ENCODE measurements around the gene PRRT2.
A peak's percentile ranks its signal among the peaks of the same experiment; 100 is the strongest.
"Not testable (repeated sequence)": the region's sequence is repeated elsewhere in the genome, so short reads cannot be mapped to it uniquely, and the experiment has no call there.

PRRT2 gene

GRCh38 chr16:29812754-29813643 lies 1.0 kb downstream of the PRRT2 start:
- DNase-seq, result no peak

- no peak for DNase-seq
These were observed 1.9 kb downstream of the PRRT2 start for GRCh38 chr16:29813644-29814562.

GRCh38 chr16:29814592-29814991 lies 2.6 kb downstream of the PRRT2 start:
- no peak for DNase-seq

GRCh38 chr16:29815032-29815721 lies 3.2 kb downstream of the PRRT2 start:
- no peak for DNase-seq

GRCh38 chr16:29815793-29816693 lies 4.0 kb downstream of the PRRT2 start, which contains the start of gene PAGR1:
Gene PAGR1, plus strand, starts transcription at chr16:29816152. Its CDS starts 374 bp downstream, at chr16:29816526.
- DNase-seq, result peak; percentile 98 to 99

- DNase-seq, result peak; percentile 60 to 79
These were observed 4.9 kb downstream of the PRRT2 start for GRCh38 chr16:29816694-29817441.

GRCh38 chr16:29818082-29818481 lies 6.1 kb downstream of the PRRT2 start:
- no peak for DNase-seq

- no peak for DNase-seq
These were observed 7.5 kb downstream of the PRRT2 start for GRCh38 chr16:29819506-29819905.

GRCh38 chr16:29820271-29820701 lies 8.3 kb downstream of the PRRT2 start, which contains the start of gene MVP:
Gene MVP, plus strand, starts transcription at chr16:29820462. Its CDS starts 10,088 bp downstream, at chr16:29830550.
- peak; percentile 55 to 79 for DNase-seq

- DNase-seq, result peak; percentile 41 to 69
These were observed 9.0 kb downstream of the PRRT2 start for GRCh38 chr16:29820730-29821642.

- no peak for DNase-seq
These were observed 9.7 kb downstream of the PRRT2 start for GRCh38 chr16:29821643-29822115.

GRCh38 chr16:29824589-29825144 lies 12.7 kb downstream of the PRRT2 start:
- no peak for DNase-seq

- DNase-seq, result no peak
These were observed 13.4 kb downstream of the PRRT2 start for GRCh38 chr16:29825145-29826044.

GRCh38 chr16:29826342-29826695 lies 14.3 kb downstream of the PRRT2 start:
- DNase-seq, result no peak

- DNase-seq, result no peak
These were observed 18.8 kb downstream of the PRRT2 start for GRCh38 chr16:29830774-29831173.

GRCh38 chr16:29831490-29831889 lies 19.5 kb downstream of the PRRT2 start:
- DNase-seq, result no peak

- DNase-seq, result not testable (repeated sequence)
These were observed 21.2 kb downstream of the PRRT2 start for GRCh38 chr16:29833219-29833618.

GRCh38 chr16:29834079-29834478 lies 22.1 kb downstream of the PRRT2 start:
- no peak for DNase-seq
